Renal cortex interstitium (tissue), 11 donors: Measurements from ENCODE around the gene ARF3. TPM values are rescaled to one million over a fixed set of nuclear protein-coding genes. Genes with fewer than 3 reads are reported as not detected.
A peak's percentile ranks its signal among the peaks of the same experiment; 100 is the strongest.

Source experiments
- DNase-seq, 11 donors: peaks; one replicate each; pipeline ENCODE4 v3.0.0-alpha.2; 2013; ENCODE audit warnings: low read depth in 9 of 11, low spot score in 4 of 11; ENCODE audit errors: extremely low read depth in 1 of 11
- polyA plus RNA-seq, 3 donors: library from polyadenylated mRNA; unstranded; fragments of 120-200 nt; gene quantifications; one replicate each; pipeline ENCODE4 v1.2.1, GENCODE V29; 2013; ENCODE audit not compliant: insufficient read length in 3 of 3

Gene ARF3
- polyA plus RNA-seq, 3 donors, result 124 to 132 (median 130) TPM

- DNase-seq, result peak; percentile 75 to 96 (median 88)
Measured at GRCh38 chr12:48903982-48904411, 53.3 kb downstream of the ARF3 start.

- DNase-seq, result no peak
Measured at GRCh38 chr12:48903363-48903981, 53.8 kb downstream of the ARF3 start.

- DNase-seq, result no peak
Measured at GRCh38 chr12:48901278-48901677, 56.0 kb downstream of the ARF3 start.

- DNase-seq, result no peak
Measured at GRCh38 chr12:48899651-48900050, 57.6 kb downstream of the ARF3 start.

- no peak for DNase-seq
Measured at GRCh38 chr12:48894271-48894670, 63.0 kb downstream of the ARF3 start.

- peak in 8 of 11 donors; percentile 55 to 81 (median 70) for DNase-seq
Measured at GRCh38 chr12:48890657-48891418, 66.4 kb downstream of the ARF3 start.

- DNase-seq, result no peak
Measured at GRCh38 chr12:48889679-48890078, 67.6 kb downstream of the ARF3 start.

Other genes starting within 250 kb of the ARF3 start
- gene CCNT1, start 240.8 kb downstream of the ARF3 start, polyA plus RNA-seq, result 10 to 100 TPM; 28.1 to 34.0 (median 32.4) TPM
- gene ADCY6, start 168.4 kb downstream of the ARF3 start, polyA plus RNA-seq, result 100 to 1,000 TPM in 1 of 3 donors, 10 to 100 TPM in 2; 77.3 to 101 (median 96.1) TPM
- 10 to 100 TPM; 49.7 to 60.4 (median 56.8) TPM for gene CACNB3, start 139.0 kb downstream of the ARF3 start, polyA plus RNA-seq
- gene DDX23, start 105.3 kb downstream of the ARF3 start, polyA plus RNA-seq, result 100 to 1,000 TPM in 2 of 3 donors, 10 to 100 TPM in 1; 97.2 to 102 (median 100) TPM
- gene RND1, start 91.6 kb downstream of the ARF3 start, polyA plus RNA-seq, result 1 to 10 TPM; 2.4 to 2.8 (median 2.6) TPM
- gene FKBP11, start 32.0 kb downstream of the ARF3 start, polyA plus RNA-seq, result 10 to 100 TPM; 16.2 to 18.9 (median 18.6) TPM
- under 1 TPM in 2 of 3 donors, not detected in 1; 0.08 to 0.33 TPM for gene WNT10B, start 14.2 kb upstream of the ARF3 start, polyA plus RNA-seq
- gene WNT1, start 20.8 kb upstream of the ARF3 start, polyA plus RNA-seq, result not detected
- 10 to 100 TPM; 75.3 to 85.3 (median 78.9) TPM for gene DDN, start 41.9 kb upstream of the ARF3 start, polyA plus RNA-seq
- gene PRKAG1, start 61.3 kb upstream of the ARF3 start, polyA plus RNA-seq, result 10 to 100 TPM; 76.4 to 87.5 (median 80.4) TPM
- 10 to 100 TPM; 44.6 to 67.6 (median 57.7) TPM for gene KMT2D, start 103.3 kb upstream of the ARF3 start, polyA plus RNA-seq
- 1 to 10 TPM; 1.6 to 2.2 (median 2.1) TPM for gene RHEBL1, start 112.5 kb upstream of the ARF3 start, polyA plus RNA-seq
- gene DHH, start 137.3 kb upstream of the ARF3 start, polyA plus RNA-seq, result under 1 TPM; 0.26 to 0.56 (median 0.44) TPM
- gene LMBR1L, start 153.4 kb upstream of the ARF3 start, polyA plus RNA-seq, result 100 to 1,000 TPM in 1 of 3 donors, 10 to 100 TPM in 2; 72.3 to 116 (median 76.4) TPM
- gene TUBA1B, start 173.9 kb upstream of the ARF3 start, polyA plus RNA-seq, result 1,000 to 10,000 TPM in 2 of 3 donors, 100 to 1,000 TPM in 1; 920 to 1,214 (median 1,042) TPM
- 100 to 1,000 TPM; 362 to 473 (median 423) TPM for gene TUBA1A, start 231.6 kb upstream of the ARF3 start, polyA plus RNA-seq